ENCODE results near the gene RTRAF. TPM values are rescaled to one million over a fixed set of nuclear protein-coding genes. Genes with fewer than 3 reads are reported as not detected.

Gene RTRAF
- total and polyA plus RNA-seq, 5 donors from 2014 or later, result 134 to 241 (median 224) TPM

- Mint-ChIP-seq H3K4me1 (no peaks in the 10 kb centered on the region), H3K4me3 (no peak overlapping the region), H3K9me3 (peaks cover 0 to 3% (median 0%) of the 10 kb centered on the region in 7 donors), H3K27ac (no peak overlapping the region), H3K36me3 (no peaks in the 10 kb centered on the region), H3K27me3 (peaks cover 23% of the 10 kb centered on the region)
- Histone ChIP-seq H3K27ac (ENCODE audit: insufficient read depth, low read length, poor library complexity, severe bottlenecking) (no peak overlapping the region), H3K4me3 (ENCODE audit: low read depth, low read length) (no peak overlapping the region), H3K4me1 (ENCODE audit: control insufficient read depth, insufficient read depth, low read length, poor library complexity, severe bottlenecking) (no peaks in the 10 kb centered on the region), H3K36me3 (ENCODE audit: control insufficient read depth, insufficient read depth, low read length) (no peaks in the 10 kb centered on the region), H3K27me3 (ENCODE audit: control insufficient read depth, insufficient read depth, low read length) (no peaks in the 10 kb centered on the region), H3K9me3 (ENCODE audit: control insufficient read depth in 2 of 2, low read length in 2 of 2) (no peaks in the 10 kb centered on the region)
- ATAC-seq (ENCODE audit: low read depth in 2 of 2) (no peak), DNase-seq (no peak)
Measured at GRCh38 chr14:52051871-52052270, 62.5 kb downstream of the RTRAF start.

- H3K4me1 Mint-ChIP-seq, result no peaks in the 10 kb centered on the region
- peaks cover 23% of the 10 kb centered on the region for H3K27me3 Mint-ChIP-seq
- Histone ChIP-seq H3K4me1 (ENCODE audit: control insufficient read depth, insufficient read depth, low read length, poor library complexity, severe bottlenecking) (no peaks in the 10 kb centered on the region), H3K9me3 (ENCODE audit: control insufficient read depth in 2 of 2, low read length in 2 of 2) (no peaks in the 10 kb centered on the region), H3K27me3 (ENCODE audit: control insufficient read depth, insufficient read depth, low read length) (no peaks in the 10 kb centered on the region), H3K27ac (ENCODE audit: insufficient read depth, low read length, poor library complexity, severe bottlenecking) (no peak overlapping the region), H3K4me3 (ENCODE audit: low read depth, low read length) (no peak overlapping the region), H3K36me3 (ENCODE audit: control insufficient read depth, insufficient read depth, low read length) (no peaks in the 10 kb centered on the region)
- no peak overlapping the region for H3K27ac Mint-ChIP-seq
- peaks cover 0 to 3% (median 0%) of the 10 kb centered on the region in 7 donors for H3K9me3 Mint-ChIP-seq
- no peak overlapping the region for H3K4me3 Mint-ChIP-seq
- no peak for DNase-seq
- ATAC-seq (ENCODE audit: low read depth in 2 of 2), result no peak
- no peaks in the 10 kb centered on the region for H3K36me3 Mint-ChIP-seq
Measured at GRCh38 chr14:52052288-52052943, 63.1 kb downstream of the RTRAF start.

- peaks cover 0 to 3% (median 0%) of the 10 kb centered on the region in 7 donors for H3K9me3 Mint-ChIP-seq
- H3K36me3 Mint-ChIP-seq, result no peaks in the 10 kb centered on the region
- no peak overlapping the region for H3K27ac Mint-ChIP-seq
- no peak overlapping the region for H3K4me3 ChIP-seq (ENCODE audit: low read depth, low read length)
- no peaks in the 10 kb centered on the region for H3K36me3 ChIP-seq (ENCODE audit: control insufficient read depth, insufficient read depth, low read length)
- no peak overlapping the region for H3K27ac ChIP-seq (ENCODE audit: insufficient read depth, low read length, poor library complexity, severe bottlenecking)
- peaks cover 23% of the 10 kb centered on the region for H3K27me3 Mint-ChIP-seq
- no peaks in the 10 kb centered on the region for H3K27me3 ChIP-seq (ENCODE audit: control insufficient read depth, insufficient read depth, low read length)
- no peak overlapping the region for H3K4me3 Mint-ChIP-seq
- ATAC-seq (ENCODE audit: low read depth in 2 of 2) (no peak), DNase-seq (no peak)
- no peaks in the 10 kb centered on the region for H3K4me1 ChIP-seq (ENCODE audit: control insufficient read depth, insufficient read depth, low read length, poor library complexity, severe bottlenecking)
- H3K4me1 Mint-ChIP-seq, result no peaks in the 10 kb centered on the region
- no peaks in the 10 kb centered on the region for H3K9me3 ChIP-seq (ENCODE audit: control insufficient read depth in 2 of 2, low read length in 2 of 2)
Measured at GRCh38 chr14:52053044-52053443, 63.7 kb downstream of the RTRAF start.

GRCh38 chr14:52054678-52055077 is 65.3 kb downstream of the RTRAF start:
- H3K4me3 Mint-ChIP-seq, result no peak overlapping the region
- ATAC-seq (ENCODE audit: low read depth in 2 of 2), result no peak
- H3K4me1 Mint-ChIP-seq, result no peaks in the 10 kb centered on the region
- no peak overlapping the region for H3K27ac ChIP-seq (ENCODE audit: insufficient read depth, low read length, poor library complexity, severe bottlenecking)
- no peaks in the 10 kb centered on the region for H3K36me3 ChIP-seq (ENCODE audit: control insufficient read depth, insufficient read depth, low read length)
- H3K4me3 ChIP-seq (ENCODE audit: low read depth, low read length), result no peak overlapping the region
- H3K9me3 Mint-ChIP-seq, result peaks cover 0 to 3% (median 0%) of the 10 kb centered on the region in 7 donors
- H3K4me1 ChIP-seq (ENCODE audit: control insufficient read depth, insufficient read depth, low read length, poor library complexity, severe bottlenecking), result no peaks in the 10 kb centered on the region
- no peak for DNase-seq
- no peaks in the 10 kb centered on the region for H3K36me3 Mint-ChIP-seq
- peaks cover 28% of the 10 kb centered on the region for H3K27me3 Mint-ChIP-seq
- no peak overlapping the region for H3K27ac Mint-ChIP-seq
- H3K27me3 ChIP-seq (ENCODE audit: control insufficient read depth, insufficient read depth, low read length), result peaks cover 7% of the 10 kb centered on the region
- no peaks in the 10 kb centered on the region for H3K9me3 ChIP-seq (ENCODE audit: control insufficient read depth in 2 of 2, low read length in 2 of 2)

GRCh38 chr14:52055167-52055566 is 65.8 kb downstream of the RTRAF start:
- H3K4me3 Mint-ChIP-seq, result no peak overlapping the region
- DNase-seq (no peak), ATAC-seq (ENCODE audit: low read depth in 2 of 2) (no peak)
- Histone ChIP-seq H3K27me3 (ENCODE audit: control insufficient read depth, insufficient read depth, low read length) (peaks cover 7% of the 10 kb centered on the region), H3K9me3 (ENCODE audit: control insufficient read depth in 2 of 2, low read length in 2 of 2) (no peaks in the 10 kb centered on the region), H3K4me1 (ENCODE audit: control insufficient read depth, insufficient read depth, low read length, poor library complexity, severe bottlenecking) (no peaks in the 10 kb centered on the region), H3K27ac (ENCODE audit: insufficient read depth, low read length, poor library complexity, severe bottlenecking) (no peak overlapping the region), H3K36me3 (ENCODE audit: control insufficient read depth, insufficient read depth, low read length) (no peaks in the 10 kb centered on the region), H3K4me3 (ENCODE audit: low read depth, low read length) (no peak overlapping the region)
- no peaks in the 10 kb centered on the region for H3K4me1 Mint-ChIP-seq
- H3K27ac Mint-ChIP-seq, result no peak overlapping the region
- H3K36me3 Mint-ChIP-seq, result no peaks in the 10 kb centered on the region
- peaks cover 0 to 3% (median 0%) of the 10 kb centered on the region in 7 donors for H3K9me3 Mint-ChIP-seq
- peaks cover 26% of the 10 kb centered on the region for H3K27me3 Mint-ChIP-seq

GRCh38 chr14:52058341-52058740 is 69.0 kb downstream of the RTRAF start:
- no peaks in the 10 kb centered on the region for H3K9me3 Mint-ChIP-seq

GRCh38 chr14:52059649-52060048 is 70.3 kb downstream of the RTRAF start:
- H3K36me3 Mint-ChIP-seq, result no peaks in the 10 kb centered on the region
- no peaks in the 10 kb centered on the region for H3K9me3 ChIP-seq (ENCODE audit: control insufficient read depth in 2 of 2, low read length in 2 of 2)
- H3K27ac ChIP-seq (ENCODE audit: insufficient read depth, low read length, poor library complexity, severe bottlenecking), result no peak overlapping the region
- no peak for DNase-seq
- H3K27me3 Mint-ChIP-seq, result peaks cover 30% of the 10 kb centered on the region
- no peak overlapping the region for H3K4me3 Mint-ChIP-seq
- H3K4me1 Mint-ChIP-seq, result no peaks in the 10 kb centered on the region
- peaks cover 12% of the 10 kb centered on the region for H3K27me3 ChIP-seq (ENCODE audit: control insufficient read depth, insufficient read depth, low read length)
- no peaks in the 10 kb centered on the region for H3K36me3 ChIP-seq (ENCODE audit: control insufficient read depth, insufficient read depth, low read length)
- no peaks in the 10 kb centered on the region for H3K9me3 Mint-ChIP-seq
- no peak for ATAC-seq (ENCODE audit: low read depth in 2 of 2)
- no peak overlapping the region for H3K27ac Mint-ChIP-seq
- no peaks in the 10 kb centered on the region for H3K4me1 ChIP-seq (ENCODE audit: control insufficient read depth, insufficient read depth, low read length, poor library complexity, severe bottlenecking)
- no peak overlapping the region for H3K4me3 ChIP-seq (ENCODE audit: low read depth, low read length)

More at GRCh38 chr14:52058341-52058740, 69.0 kb downstream of the RTRAF start:
- Histone ChIP-seq H3K4me3 (ENCODE audit: low read depth, low read length) (no peak overlapping the region), H3K36me3 (ENCODE audit: control insufficient read depth, insufficient read depth, low read length) (no peaks in the 10 kb centered on the region), H3K27me3 (ENCODE audit: control insufficient read depth, insufficient read depth, low read length) (peaks cover 9% of the 10 kb centered on the region), H3K4me1 (ENCODE audit: control insufficient read depth, insufficient read depth, low read length, poor library complexity, severe bottlenecking) (no peaks in the 10 kb centered on the region), H3K27ac (ENCODE audit: insufficient read depth, low read length, poor library complexity, severe bottlenecking) (no peak overlapping the region), H3K9me3 (ENCODE audit: control insufficient read depth in 2 of 2, low read length in 2 of 2) (no peaks in the 10 kb centered on the region)
- ATAC-seq (ENCODE audit: low read depth in 2 of 2) (no peak), DNase-seq (no peak)
- Mint-ChIP-seq H3K4me3 (no peak overlapping the region), H3K36me3 (no peaks in the 10 kb centered on the region), H3K27ac (no peak overlapping the region), H3K27me3 (peaks cover 33% of the 10 kb centered on the region), H3K4me1 (no peaks in the 10 kb centered on the region)

- H3K27ac Mint-ChIP-seq, result no peak overlapping the region
- Histone ChIP-seq H3K27ac (ENCODE audit: insufficient read depth, low read length, poor library complexity, severe bottlenecking) (no peak overlapping the region), H3K36me3 (ENCODE audit: control insufficient read depth, insufficient read depth, low read length) (no peaks in the 10 kb centered on the region), H3K4me1 (ENCODE audit: control insufficient read depth, insufficient read depth, low read length, poor library complexity, severe bottlenecking) (no peaks in the 10 kb centered on the region), H3K27me3 (ENCODE audit: control insufficient read depth, insufficient read depth, low read length) (peaks cover 12% of the 10 kb centered on the region), H3K4me3 (ENCODE audit: low read depth, low read length) (no peak overlapping the region), H3K9me3 (ENCODE audit: control insufficient read depth in 2 of 2, low read length in 2 of 2) (no peaks in the 10 kb centered on the region)
- no peaks in the 10 kb centered on the region for H3K4me1 Mint-ChIP-seq
- no peak for ATAC-seq (ENCODE audit: low read depth in 2 of 2)
- no peaks in the 10 kb centered on the region for H3K36me3 Mint-ChIP-seq
- H3K27me3 Mint-ChIP-seq, result peaks cover 32% of the 10 kb centered on the region
- H3K4me3 Mint-ChIP-seq, result no peak overlapping the region
- no peak for DNase-seq
- no peaks in the 10 kb centered on the region for H3K9me3 Mint-ChIP-seq
Measured at GRCh38 chr14:52060080-52060479, 70.7 kb downstream of the RTRAF start.
